Ishikawa (cell line): Measurements from ENCODE around the gene MINDY3.

Experiments used
- CEBPB ChIP-seq: IDR thresholded peaks from 2 replicates; pipeline ENCODE4 v1.6.1; 2012
- EGR1 ChIP-seq: IDR thresholded peaks from 2 replicates; pipeline ENCODE4 v1.6.1; 2012
- EP300 ChIP-seq: IDR thresholded peaks from 2 replicates; pipeline ENCODE4 v1.6.1; 2012; ENCODE audit warnings: borderline replicate concordance
- FOXM1 ChIP-seq: IDR thresholded peaks from 2 replicates; pipeline ENCODE4 v1.6.1; 2012; ENCODE audit warnings: low read depth, borderline replicate concordance
- MAX ChIP-seq: IDR thresholded peaks from 2 replicates; pipeline ENCODE4 v1.6.1; 2012
- NFIC ChIP-seq: IDR thresholded peaks from 2 replicates; pipeline ENCODE4 v1.6.1; 2012
- RAD21 ChIP-seq: IDR thresholded peaks from 2 replicates; pipeline ENCODE4 v1.6.1; 2012; ENCODE audit warnings: low read depth
- TAF1 ChIP-seq: IDR thresholded peaks from 2 replicates; pipeline ENCODE4 v1.6.1; 2012; ENCODE audit warnings: low read depth, mild to moderate bottlenecking
- TCF12 ChIP-seq: IDR thresholded peaks from 2 replicates; pipeline ENCODE4 v1.6.1; 2012; ENCODE audit warnings: low read depth
- TEAD4 ChIP-seq: IDR thresholded peaks from 2 replicates; pipeline ENCODE4 v1.6.1; 2012
- USF1 ChIP-seq: IDR thresholded peaks from 2 replicates; pipeline ENCODE4 v1.6.1; 2012
- YY1 ChIP-seq: IDR thresholded peaks from 2 replicates; pipeline ENCODE4 v1.6.1; 2012; ENCODE audit warnings: low read depth
- TF ChIP-seq, protein P1 (sequence below): IDR thresholded peaks from 2 replicates; pipeline ENCODE4 v1.6.1; 2012; ENCODE audit warnings: low read depth, mild to moderate bottlenecking

DNA sequence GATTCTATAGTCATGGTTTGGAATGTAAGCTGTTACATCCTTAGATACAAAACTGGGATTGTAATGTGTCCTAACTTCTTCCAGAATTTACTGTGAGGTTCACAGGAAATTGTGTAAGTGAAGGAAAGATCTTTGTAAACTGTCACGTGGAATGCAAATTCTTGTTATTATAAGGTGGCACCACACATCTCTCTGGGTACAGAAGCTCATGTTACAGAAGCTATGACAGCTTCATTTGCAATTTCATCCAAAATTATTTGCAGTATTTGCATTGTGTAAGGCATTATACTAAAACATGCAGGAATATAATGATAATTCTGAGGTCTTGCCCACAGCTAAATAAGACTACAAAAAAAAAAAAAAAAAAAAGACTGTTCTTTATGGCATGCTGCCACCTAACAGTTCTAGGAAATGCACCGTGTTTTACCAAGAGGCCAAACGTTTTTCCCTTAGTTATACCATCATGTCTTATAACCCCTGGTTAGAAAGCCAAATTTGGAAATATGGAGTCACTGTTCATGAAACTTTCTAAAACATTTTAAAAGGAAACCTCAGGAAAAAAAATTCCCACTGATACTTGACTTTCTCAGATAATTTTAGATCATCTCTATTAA is 17.6 kb downstream of the MINDY3 start:
- TF ChIP-seq CEBPB = no peak
- TF ChIP-seq MAX = no peak
- TF ChIP-seq FOXM1 = no peak
- TF ChIP-seq, protein P1, sequence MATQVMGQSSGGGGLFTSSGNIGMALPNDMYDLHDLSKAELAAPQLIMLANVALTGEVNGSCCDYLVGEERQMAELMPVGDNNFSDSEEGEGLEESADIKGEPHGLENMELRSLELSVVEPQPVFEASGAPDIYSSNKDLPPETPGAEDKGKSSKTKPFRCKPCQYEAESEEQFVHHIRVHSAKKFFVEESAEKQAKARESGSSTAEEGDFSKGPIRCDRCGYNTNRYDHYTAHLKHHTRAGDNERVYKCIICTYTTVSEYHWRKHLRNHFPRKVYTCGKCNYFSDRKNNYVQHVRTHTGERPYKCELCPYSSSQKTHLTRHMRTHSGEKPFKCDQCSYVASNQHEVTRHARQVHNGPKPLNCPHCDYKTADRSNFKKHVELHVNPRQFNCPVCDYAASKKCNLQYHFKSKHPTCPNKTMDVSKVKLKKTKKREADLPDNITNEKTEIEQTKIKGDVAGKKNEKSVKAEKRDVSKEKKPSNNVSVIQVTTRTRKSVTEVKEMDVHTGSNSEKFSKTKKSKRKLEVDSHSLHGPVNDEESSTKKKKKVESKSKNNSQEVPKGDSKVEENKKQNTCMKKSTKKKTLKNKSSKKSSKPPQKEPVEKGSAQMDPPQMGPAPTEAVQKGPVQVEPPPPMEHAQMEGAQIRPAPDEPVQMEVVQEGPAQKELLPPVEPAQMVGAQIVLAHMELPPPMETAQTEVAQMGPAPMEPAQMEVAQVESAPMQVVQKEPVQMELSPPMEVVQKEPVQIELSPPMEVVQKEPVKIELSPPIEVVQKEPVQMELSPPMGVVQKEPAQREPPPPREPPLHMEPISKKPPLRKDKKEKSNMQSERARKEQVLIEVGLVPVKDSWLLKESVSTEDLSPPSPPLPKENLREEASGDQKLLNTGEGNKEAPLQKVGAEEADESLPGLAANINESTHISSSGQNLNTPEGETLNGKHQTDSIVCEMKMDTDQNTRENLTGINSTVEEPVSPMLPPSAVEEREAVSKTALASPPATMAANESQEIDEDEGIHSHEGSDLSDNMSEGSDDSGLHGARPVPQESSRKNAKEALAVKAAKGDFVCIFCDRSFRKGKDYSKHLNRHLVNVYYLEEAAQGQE = no peak
- TF ChIP-seq TCF12 = no peak
- no peak for TF ChIP-seq EP300
- no peak for TF ChIP-seq USF1
- TF ChIP-seq NFIC = no peak
- TF ChIP-seq RAD21 = no peak
- TF ChIP-seq TAF1 = no peak
- TF ChIP-seq EGR1 = no peak
- no peak for TF ChIP-seq YY1
- no peak for TF ChIP-seq TEAD4
